Sigmoid colon (tissue), 7 donors: Measurements from ENCODE around the gene C1GALT1C1L. TPM values are rescaled to one million over a fixed set of nuclear protein-coding genes. Genes with fewer than 3 reads are reported as not detected.

Experiments
- DNase-seq: peaks from one replicate; pipeline ENCODE4 v3.0.0-alpha.2; 2019
- H3K27ac ChIP-seq, 4 donors: fragments of 200-600 bp; sonication (generic); one replicate each; pipeline ENCODE4 v1.5.1; 2016 to 2019; ENCODE audit warnings: mild to moderate bottlenecking in 1 of 4
- H3K27me3 ChIP-seq, 3 donors: fragments of 200-600 bp; sonication (generic); one replicate each; pipeline ENCODE4 v1.5.1; 2019; ENCODE audit warnings: mild to moderate bottlenecking in 1 of 3
- H3K36me3 ChIP-seq, 4 donors: fragments of 200-600 bp; sonication (generic); one replicate each; pipeline ENCODE4 v1.5.1; 2016 to 2019
- H3K4me1 ChIP-seq, 4 donors: fragments of 200-600 bp; sonication (generic); one replicate each; pipeline ENCODE4 v1.5.1; 2017 to 2019
- H3K4me3 ChIP-seq, 4 donors: fragments of 200-600 bp; sonication (generic); one replicate each; pipeline ENCODE4 v1.5.1; 2017 to 2019; ENCODE audit warnings: mild to moderate bottlenecking in 2 of 4, moderate library complexity in 1 of 4
- H3K9me3 ChIP-seq, 4 donors: fragments of 200-600 bp in 3 of 4; sonication (generic) in 3 of 4; one replicate each; pipeline versions ENCODE4 v1.5.1 to v1.6.1; 2013 to 2019
- EP300 ChIP-seq, 4 donors: sonication (generic); formaldehyde crosslinking; IDR thresholded peaks; one replicate each; pipeline ENCODE4 v1.6.1; 2017; ENCODE audit warnings: antibody characterized with exemption in 4 of 4
- POLR2A ChIP-seq, 2 donors: fragments of 450-650 bp; IDR thresholded peaks; one replicate each; pipeline ENCODE4 v1.6.1; 2016; ENCODE audit warnings: antibody characterized with exemption in 2 of 2, mild to moderate bottlenecking in 2 of 2, moderate library complexity in 2 of 2
- POLR2AphosphoS5 ChIP-seq, 4 donors: sonication (generic); formaldehyde crosslinking; IDR thresholded peaks; one replicate each; pipeline ENCODE4 v1.6.1; 2017; ENCODE audit warnings: antibody characterized with exemption in 4 of 4
- WGBS, 2 donors: extraction: QIAGEN DNeasy Blood & Tissue Kit; methylation state at CpG; one replicate each; pipeline ENCODE4 v1.1.7; 2013; 5-methylcytosine and 5-hydroxymethylcytosine counted together
- intact Hi-C: fragments of 100-400 bp; cut with DNase I; formaldehyde crosslinking; loops from one replicate; pipeline ENCODE4 v1.15.1; 2023
- polyA plus RNA-seq, 3 donors: library from polyadenylated mRNA; stranded (reverse); fragments of 200-250 nt; gene quantifications; one replicate each; pipeline ENCODE4 v1.2.3, GENCODE V29; 2013
- total RNA-seq, 4 donors: library from RNA; depleted of rRNA; stranded (reverse); fragments of >200 nt; gene quantifications; one replicate each; pipeline ENCODE4 v1.1.0, GENCODE V29; 2016
- TF ChIP-seq, protein P1 (sequence below), 4 experiments: fragments of 450-650 bp in 3 of 4; fragments of 200-600 bp in 1 of 4; IDR thresholded peaks; one replicate each; pipeline ENCODE4 v1.5.1; 2016 to 2019; ENCODE audit warnings: antibody characterized with exemption in 4 of 4, mild to moderate bottlenecking in 3 of 4, moderate library complexity in 2 of 4
- donor health status: healthy with polysubstance abuse.
- donor health status: Bipolar disorder and iron deficiency.
- donor health status: healthy.

Gene C1GALT1C1L
- total and polyA plus RNA-seq, 7 donors: 0.50 to 4.3 (median 1.8) TPM; not detected in 2

DNA sequence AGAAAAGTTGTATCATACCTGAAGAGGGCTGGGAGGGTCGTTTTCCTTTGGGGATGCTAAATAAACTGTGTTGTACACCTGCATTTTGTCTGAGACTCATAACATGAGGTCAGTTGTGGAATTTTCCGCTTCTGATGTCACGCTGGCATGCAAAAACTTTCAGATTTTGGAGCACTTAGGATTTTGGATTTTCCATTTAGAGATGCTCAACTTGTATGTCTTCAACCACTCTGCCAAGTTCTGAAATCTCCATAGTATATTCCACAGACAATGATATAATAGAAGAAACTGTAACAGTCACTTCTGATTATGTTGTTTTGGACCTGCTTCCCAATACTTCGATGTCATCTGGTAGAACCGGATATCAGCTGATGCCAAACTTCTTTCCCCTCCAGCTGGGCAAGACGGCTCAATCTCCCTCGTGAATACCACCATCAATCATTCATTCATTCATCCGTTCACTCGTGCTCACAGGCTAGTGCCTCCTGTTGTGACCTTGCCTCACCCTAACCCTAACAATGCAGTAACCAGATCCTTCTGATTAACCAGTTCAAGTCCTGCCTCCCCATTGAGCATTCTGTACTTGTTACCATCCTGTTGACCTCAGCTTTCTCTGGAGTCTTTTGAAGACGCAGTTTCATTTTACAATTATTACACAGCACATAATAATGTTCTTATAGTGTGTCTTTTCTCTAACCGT, 44.5 kb downstream of the C1GALT1C1L start:
- intact Hi-C loops: no loop called here
- 66 to 71% methylated on average over 11 of the region's 11 CpGs for WGBS, 2 donors
- no peak overlapping the region for H3K4me3 ChIP-seq
- no peaks in the 10 kb centered on the region for H3K27me3 ChIP-seq
- no peaks in the 10 kb centered on the region for H3K36me3 ChIP-seq
- H3K9me3 ChIP-seq: no peaks in the 10 kb centered on the region
- DNase-seq: no peak
- TF ChIP-seq POLR2AphosphoS5 (IDR thresholded peaks at IDR 0.05): no peak
- TF ChIP-seq, protein P1, sequence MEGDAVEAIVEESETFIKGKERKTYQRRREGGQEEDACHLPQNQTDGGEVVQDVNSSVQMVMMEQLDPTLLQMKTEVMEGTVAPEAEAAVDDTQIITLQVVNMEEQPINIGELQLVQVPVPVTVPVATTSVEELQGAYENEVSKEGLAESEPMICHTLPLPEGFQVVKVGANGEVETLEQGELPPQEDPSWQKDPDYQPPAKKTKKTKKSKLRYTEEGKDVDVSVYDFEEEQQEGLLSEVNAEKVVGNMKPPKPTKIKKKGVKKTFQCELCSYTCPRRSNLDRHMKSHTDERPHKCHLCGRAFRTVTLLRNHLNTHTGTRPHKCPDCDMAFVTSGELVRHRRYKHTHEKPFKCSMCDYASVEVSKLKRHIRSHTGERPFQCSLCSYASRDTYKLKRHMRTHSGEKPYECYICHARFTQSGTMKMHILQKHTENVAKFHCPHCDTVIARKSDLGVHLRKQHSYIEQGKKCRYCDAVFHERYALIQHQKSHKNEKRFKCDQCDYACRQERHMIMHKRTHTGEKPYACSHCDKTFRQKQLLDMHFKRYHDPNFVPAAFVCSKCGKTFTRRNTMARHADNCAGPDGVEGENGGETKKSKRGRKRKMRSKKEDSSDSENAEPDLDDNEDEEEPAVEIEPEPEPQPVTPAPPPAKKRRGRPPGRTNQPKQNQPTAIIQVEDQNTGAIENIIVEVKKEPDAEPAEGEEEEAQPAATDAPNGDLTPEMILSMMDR (IDR thresholded peaks at IDR 0.05): no peak
- TF ChIP-seq EP300 (IDR thresholded peaks at IDR 0.05): no peak
- TF ChIP-seq POLR2A (IDR thresholded peaks at IDR 0.05): no peak
- peaks cover 0 to 13% (median 7%) of the 10 kb centered on the region in 4 donors for H3K4me1 ChIP-seq
- H3K27ac ChIP-seq: no peak overlapping the region

Other genes starting within 250 kb of the C1GALT1C1L start
- gene THADA, start 80.4 kb downstream of the C1GALT1C1L start, total RNA-seq: 10 to 100 TPM; 20.2 to 35.2 (median 29.6) TPM
- 10 to 100 TPM in 1 of 3 donors, 1 to 10 TPM in 2; 4.4 to 14.0 (median 9.0) TPM for gene THADA, start 80.4 kb downstream of the C1GALT1C1L start, polyA plus RNA-seq
- gene PLEKHH2, start 39.2 kb downstream of the C1GALT1C1L start, total RNA-seq: 10 to 100 TPM; 35.3 to 83.1 (median 54.9) TPM
- 1 to 10 TPM in 2 of 3 donors, under 1 TPM in 1; 0.69 to 3.6 (median 1.7) TPM for gene PLEKHH2, start 39.2 kb downstream of the C1GALT1C1L start, polyA plus RNA-seq
- gene DYNC2LI1, start 97.6 kb upstream of the C1GALT1C1L start, total RNA-seq: 10 to 100 TPM; 15.1 to 32.1 (median 25.1) TPM
- 10 to 100 TPM; 11.7 to 27.6 (median 26.8) TPM for gene DYNC2LI1, start 97.6 kb upstream of the C1GALT1C1L start, polyA plus RNA-seq
- not detected for gene ABCG5, start 162.4 kb upstream of the C1GALT1C1L start, total RNA-seq
- under 1 TPM in 2 of 3 donors, not detected in 1; 0.10 to 0.23 TPM for gene ABCG5, start 162.4 kb upstream of the C1GALT1C1L start, polyA plus RNA-seq
- gene ABCG8, start 162.5 kb upstream of the C1GALT1C1L start, total RNA-seq: not detected
- gene ABCG8, start 162.5 kb upstream of the C1GALT1C1L start, polyA plus RNA-seq: under 1 TPM in 2 of 3 donors, not detected in 1; under 0.01 to 0.16 TPM